HG03060 (cell line): ENCODE results near the gene SDR9C7.
"Not testable (repeated sequence)": the region's sequence is repeated elsewhere in the genome, so short reads cannot be mapped to it uniquely, and the experiment has no call there.

Experiments used
- ATAC-seq: cut with Tn5 transposase; IDR thresholded peaks from one replicate; pipeline ENCODE4 v1.9.1; 2021; ENCODE audit warnings: low read depth, moderate number of reproducible peaks; ENCODE audit not compliant: unreplicated experiment

SDR9C7 gene

DNA sequence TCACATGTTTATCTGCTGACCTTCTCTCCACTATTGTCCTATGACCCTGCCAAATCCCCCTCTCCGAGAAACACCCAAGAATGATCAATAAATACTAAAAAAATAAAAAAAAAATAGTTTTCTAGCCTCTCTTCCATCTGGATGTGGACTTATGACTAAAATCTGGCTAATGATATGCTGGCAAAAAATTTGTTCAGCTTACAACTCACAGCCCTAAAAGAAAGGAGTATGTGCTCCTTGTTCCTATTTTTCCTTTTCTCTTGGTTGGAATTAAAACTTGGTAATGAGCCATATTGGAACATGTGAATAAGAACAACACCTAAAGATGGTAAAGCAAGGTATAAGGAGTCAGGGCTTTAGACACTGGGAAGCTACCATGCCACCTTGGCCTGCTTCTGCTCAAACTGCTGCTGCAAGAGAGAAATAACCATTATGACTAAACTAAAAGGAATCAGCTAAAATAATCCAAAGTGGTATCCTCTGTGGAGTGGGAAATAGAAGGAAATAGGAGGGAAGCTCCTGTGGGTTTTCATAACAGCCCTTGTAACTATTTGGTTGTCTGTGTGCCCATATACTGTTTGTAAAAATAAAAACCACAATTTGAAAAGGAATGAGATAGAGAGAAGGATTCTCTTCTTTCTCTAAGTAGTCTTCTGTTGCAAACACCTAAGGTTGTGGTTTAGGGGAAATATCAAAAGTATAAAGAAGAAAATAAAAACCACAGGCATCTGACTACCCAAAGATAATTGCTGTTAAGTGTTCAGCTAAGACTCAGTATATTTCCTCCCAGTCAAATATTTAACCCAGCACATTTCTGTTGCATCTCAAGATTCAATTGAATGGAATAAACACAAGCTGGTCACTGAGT, 53.8 kb downstream of the SDR9C7 start:
- ATAC-seq = no peak

DNA sequence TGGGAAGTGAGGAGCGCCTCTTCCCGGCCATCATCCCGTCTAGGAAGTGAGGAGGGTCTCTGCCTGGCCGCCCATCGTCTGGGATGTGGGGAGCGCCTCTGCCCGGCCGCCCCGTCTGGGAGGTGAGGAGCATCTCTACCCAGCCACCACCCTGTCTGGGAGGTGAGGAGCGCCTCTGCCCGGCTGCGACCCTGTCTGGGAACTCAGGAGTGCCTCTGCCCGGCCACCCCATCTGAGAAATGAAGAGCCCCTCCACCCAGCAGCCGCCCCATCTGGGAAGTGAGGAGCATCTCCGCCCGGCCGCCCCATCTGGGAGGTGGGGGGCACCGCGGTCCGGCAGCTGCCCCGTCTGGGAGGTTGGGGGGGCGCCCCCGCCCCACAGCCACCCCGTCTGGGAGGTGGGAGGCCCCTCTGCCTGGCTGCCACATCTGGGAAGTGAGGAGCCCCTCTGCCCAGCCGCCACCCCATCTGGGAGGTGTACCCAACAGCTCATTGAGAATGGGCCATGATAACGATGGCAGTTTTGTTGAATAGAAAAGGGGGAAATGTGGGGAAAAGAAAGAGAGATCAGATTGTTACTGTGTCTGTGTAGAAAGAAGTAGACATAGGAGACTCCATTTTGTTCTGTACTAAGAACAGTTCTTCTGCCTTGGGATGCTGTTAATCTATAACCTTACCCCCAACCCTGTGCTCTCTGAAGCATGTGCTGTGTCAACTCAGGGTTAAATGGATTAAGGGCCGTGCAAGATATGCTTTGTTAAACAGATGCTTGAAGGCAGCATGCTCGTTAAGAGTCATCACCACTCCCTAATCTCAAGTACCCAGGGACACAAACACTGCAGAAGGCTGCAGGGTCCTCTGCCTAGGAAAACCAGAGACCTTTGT, 54.7 kb downstream of the SDR9C7 start:
- not testable (repeated sequence) for ATAC-seq

DNA sequence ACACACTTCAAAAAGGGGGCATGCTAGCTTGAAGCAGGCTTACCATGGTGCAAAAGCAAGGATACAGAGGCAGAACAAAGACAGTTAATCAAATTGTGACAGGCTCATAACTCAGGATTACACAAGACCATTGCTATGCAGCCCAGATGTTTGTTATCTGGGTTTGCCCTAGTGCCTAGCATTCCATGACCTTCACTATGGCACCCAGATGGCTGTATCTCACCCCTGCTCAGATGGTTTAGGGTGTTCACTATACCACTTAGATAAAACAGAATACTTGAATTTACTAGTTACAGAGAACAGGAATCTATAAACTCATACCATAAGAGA, 56.2 kb downstream of the SDR9C7 start:
- no peak for ATAC-seq

DNA sequence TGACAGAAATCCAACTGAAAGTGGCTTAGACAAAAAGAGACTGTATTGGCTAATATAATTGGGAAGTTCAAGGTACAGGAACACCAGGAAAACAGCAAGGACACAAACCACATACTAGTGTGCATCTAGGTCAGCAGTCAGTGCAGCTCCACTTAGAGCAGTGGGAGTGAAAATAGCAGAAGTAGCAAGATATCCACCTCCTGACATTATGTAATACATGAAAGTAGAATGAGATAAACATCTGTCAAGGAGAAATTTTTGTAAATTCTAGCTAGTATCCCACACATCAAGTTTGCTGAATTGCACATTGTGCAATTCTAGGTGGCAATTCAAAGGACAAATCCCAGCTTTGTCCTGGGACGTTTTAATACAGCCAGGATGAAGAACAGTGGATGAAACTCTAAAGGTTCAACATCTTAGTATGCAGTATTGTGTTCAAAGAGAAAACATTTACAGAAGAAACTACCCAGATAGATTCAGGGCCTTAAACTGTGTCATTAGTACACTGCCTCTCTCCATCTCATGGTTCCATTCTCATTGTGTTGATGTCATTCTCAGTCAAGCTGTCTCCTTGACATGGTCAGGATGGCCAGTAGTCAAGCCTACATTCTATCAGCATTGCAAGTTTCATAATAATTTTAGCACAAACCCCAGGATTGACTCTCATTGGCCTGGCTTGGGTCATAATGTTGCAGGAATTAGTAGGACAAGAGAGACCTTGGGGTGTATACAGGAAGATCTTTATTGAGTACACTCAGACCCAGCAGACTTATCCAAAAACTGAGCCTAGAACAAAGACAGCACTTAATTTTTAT, 56.8 kb downstream of the SDR9C7 start:
- no peak for ATAC-seq

DNA sequence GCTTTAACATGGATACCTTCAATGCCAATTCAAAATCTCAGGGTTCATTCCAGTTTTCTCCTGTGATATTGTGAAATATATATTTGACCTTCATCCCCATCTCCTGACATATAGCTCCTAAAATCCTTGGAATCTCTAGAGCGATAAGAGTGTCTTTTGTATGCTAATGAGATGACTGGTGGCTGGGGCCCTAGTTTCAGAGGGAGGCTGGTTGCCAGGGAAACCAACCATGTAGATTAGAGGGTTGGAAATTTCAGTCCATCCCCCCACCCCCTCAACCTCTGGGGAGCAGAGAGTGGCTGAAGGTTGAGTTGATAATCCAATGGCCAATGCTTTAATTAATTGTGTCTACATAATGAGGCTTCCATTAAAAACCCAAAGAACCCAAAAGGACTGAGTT, 59.4 kb downstream of the SDR9C7 start:
- ATAC-seq = no peak

DNA sequence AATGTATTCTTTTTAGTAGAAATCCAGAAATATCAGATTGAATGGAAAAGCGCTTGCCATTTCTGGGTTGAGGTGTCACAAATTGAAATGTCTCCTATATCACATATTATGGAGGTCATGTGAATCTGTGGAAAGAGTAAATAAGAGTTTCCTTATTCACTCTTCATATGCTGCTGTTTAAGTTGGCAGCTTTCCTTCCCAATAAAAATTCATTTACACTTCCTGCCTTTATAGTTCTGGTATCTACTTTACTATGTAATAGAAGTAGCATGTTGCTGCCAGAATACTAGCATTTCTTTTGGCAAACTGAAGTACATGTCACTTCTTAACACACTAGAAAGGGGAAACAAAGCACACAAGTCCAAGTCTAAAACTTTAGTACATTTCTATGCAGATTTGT, 60.8 kb downstream of the SDR9C7 start:
- ATAC-seq = no peak
